MV-4-11 (cell line): Measurements from ENCODE around the gene DPYSL3.
"Not testable (repeated sequence)": the region's sequence is repeated elsewhere in the genome, so short reads cannot be mapped to it uniquely, and the experiment has no call there.

Experiments used
- DNase-seq: peaks from one replicate; lab custom pipeline; 2025; lab: John Stamatoyannopoulos, UW

Gene DPYSL3

GRCh38 chr5:147369742-147370374 is 140.0 kb downstream of the DPYSL3 start:
- DNase-seq, result no peak

- DNase-seq, result not testable (repeated sequence)
Measured at GRCh38 chr5:147367381-147367780, 142.5 kb downstream of the DPYSL3 start.

GRCh38 chr5:147361441-147362175 is 148.3 kb downstream of the DPYSL3 start:
- DNase-seq, result no peak

- DNase-seq, result no peak
Measured at GRCh38 chr5:147360816-147361215, 149.1 kb downstream of the DPYSL3 start.

- DNase-seq, result no peak
Measured at GRCh38 chr5:147359581-147359980, 150.3 kb downstream of the DPYSL3 start.

GRCh38 chr5:147359101-147359500 is 150.8 kb downstream of the DPYSL3 start:
- no peak for DNase-seq

GRCh38 chr5:147349241-147349640 is 160.6 kb downstream of the DPYSL3 start:
- no peak for DNase-seq

GRCh38 chr5:147348451-147348850 is 161.4 kb downstream of the DPYSL3 start:
- no peak for DNase-seq

- DNase-seq, result no peak
Measured at GRCh38 chr5:147348046-147348445, 161.8 kb downstream of the DPYSL3 start.

- no peak for DNase-seq
Measured at GRCh38 chr5:147346006-147346561, 163.8 kb downstream of the DPYSL3 start.

- DNase-seq, result no peak
Measured at GRCh38 chr5:147344861-147345260, 165.0 kb downstream of the DPYSL3 start.

GRCh38 chr5:147341345-147341744 is 168.5 kb downstream of the DPYSL3 start:
- DNase-seq, result no peak

GRCh38 chr5:147340941-147341340 is 168.9 kb downstream of the DPYSL3 start:
- DNase-seq, result no peak
